Keratinocyte (primary cell): Measurements from ENCODE around the gene CCDC201.

Source experiments
- EZH2 ChIP-seq: IDR thresholded peaks from one replicate; pipeline ENCODE4 v1.6.1; 2012; ENCODE audit warnings: inconsistent platforms, mild to moderate bottlenecking, low read length, moderate library complexity
- TF ChIP-seq, protein P1 (sequence below), 3 experiments: IDR thresholded peaks in 1 of 3; conservative IDR thresholded peaks in 1 of 3; optimal IDR thresholded peaks in 1 of 3; 2 replicates in 2 of 3; 3 replicates in 1 of 3; pipeline versions ENCODE3 to v1.5.1; 2011; ENCODE audit warnings: low read length in 3 of 3, mild to moderate bottlenecking in 3 of 3, moderate library complexity in 2 of 3, control low read depth in 1 of 3, inconsistent platforms in 1 of 3; ENCODE audit not compliant: insufficient read depth in 2 of 3; ENCODE audit errors: extremely low read depth in 1 of 3

GRCh38 chr7:45890125-45890901 is 17.4 kb upstream of the CCDC201 start:
- TF ChIP-seq, protein P1, sequence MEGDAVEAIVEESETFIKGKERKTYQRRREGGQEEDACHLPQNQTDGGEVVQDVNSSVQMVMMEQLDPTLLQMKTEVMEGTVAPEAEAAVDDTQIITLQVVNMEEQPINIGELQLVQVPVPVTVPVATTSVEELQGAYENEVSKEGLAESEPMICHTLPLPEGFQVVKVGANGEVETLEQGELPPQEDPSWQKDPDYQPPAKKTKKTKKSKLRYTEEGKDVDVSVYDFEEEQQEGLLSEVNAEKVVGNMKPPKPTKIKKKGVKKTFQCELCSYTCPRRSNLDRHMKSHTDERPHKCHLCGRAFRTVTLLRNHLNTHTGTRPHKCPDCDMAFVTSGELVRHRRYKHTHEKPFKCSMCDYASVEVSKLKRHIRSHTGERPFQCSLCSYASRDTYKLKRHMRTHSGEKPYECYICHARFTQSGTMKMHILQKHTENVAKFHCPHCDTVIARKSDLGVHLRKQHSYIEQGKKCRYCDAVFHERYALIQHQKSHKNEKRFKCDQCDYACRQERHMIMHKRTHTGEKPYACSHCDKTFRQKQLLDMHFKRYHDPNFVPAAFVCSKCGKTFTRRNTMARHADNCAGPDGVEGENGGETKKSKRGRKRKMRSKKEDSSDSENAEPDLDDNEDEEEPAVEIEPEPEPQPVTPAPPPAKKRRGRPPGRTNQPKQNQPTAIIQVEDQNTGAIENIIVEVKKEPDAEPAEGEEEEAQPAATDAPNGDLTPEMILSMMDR (optimal IDR thresholded peaks at IDR 0.05 in 1 of 3, IDR thresholded peaks at IDR 0.05 in 1 of 3, conservative IDR thresholded peaks at IDR 0.05 in 1 of 3; ENCODE audit: extremely low read depth in 1 of 3, insufficient read depth in 2 of 3, low read length in 3 of 3), result no peak
- TF ChIP-seq EZH2, result no peak
